NCI-H146 treated with DMSO at 0.1 percent for 48 hours (cell line): ENCODE measurements around the gene SOX9.
"Not testable (repeated sequence)": the region's sequence is repeated elsewhere in the genome, so short reads cannot be mapped to it uniquely, and the experiment has no call there.

ENCODE experiments used
- DNase-seq: peaks from one replicate; lab custom pipeline; 2025; ENCODE audit not compliant: unreplicated experiment; lab: John Stamatoyannopoulos, UW

SOX9 gene

DNA sequence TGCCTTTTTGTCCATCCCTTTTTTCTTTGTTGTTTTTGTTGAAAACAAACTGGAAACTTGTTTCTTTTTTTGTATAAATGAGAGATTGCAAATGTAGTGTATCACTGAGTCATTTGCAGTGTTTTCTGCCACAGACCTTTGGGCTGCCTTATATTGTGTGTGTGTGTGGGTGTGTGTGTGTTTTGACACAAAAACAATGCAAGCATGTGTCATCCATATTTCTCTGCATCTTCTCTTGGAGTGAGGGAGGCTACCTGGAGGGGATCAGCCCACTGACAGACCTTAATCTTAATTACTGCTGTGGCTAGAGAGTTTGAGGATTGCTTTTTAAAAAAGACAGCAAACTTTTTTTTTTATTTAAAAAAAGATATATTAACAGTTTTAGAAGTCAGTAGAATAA is 4.9 kb downstream of the SOX9 start:
- no peak for DNase-seq

DNA sequence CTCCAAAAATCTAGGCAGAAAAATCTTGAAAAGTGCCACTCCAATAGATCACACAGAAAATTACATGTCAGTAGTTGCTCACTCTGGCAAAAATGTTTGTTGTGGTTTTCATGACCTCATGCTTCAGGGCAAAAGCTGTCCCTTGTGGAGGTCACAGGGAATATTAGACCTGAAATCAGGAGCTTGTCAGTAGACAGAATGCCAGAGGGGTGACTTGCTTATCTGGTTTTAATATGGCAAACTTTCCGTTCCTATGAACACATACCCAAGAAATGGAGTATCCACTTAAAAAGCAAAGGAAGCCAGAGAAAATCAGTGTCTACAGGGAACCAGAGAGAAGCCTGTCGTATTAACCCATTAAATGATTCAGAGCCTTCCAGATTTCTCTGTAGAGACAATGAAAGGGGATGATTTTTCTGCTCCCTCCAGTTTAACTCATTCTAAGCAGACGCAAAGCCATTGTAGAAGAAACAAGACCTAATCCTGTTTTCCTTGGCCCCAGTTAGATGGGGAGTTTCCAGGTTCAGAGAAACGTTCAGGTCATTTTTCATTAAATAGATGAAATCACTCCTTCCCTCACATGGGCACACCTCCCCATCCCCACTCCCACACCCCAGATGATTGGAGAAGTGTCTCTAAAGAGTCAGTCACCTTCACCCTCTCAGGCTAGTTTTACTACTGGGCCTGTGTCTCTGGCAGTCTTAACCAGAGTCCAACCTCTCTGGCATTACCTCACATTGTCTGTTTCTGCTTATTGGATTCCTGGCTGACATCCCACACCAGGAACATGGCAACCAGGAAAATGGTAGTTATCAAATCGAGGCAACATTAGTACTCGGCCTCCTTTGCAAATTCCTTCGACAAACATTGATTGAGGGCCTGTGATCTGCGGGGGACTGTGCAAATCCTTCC is 6.0 kb downstream of the SOX9 start:
- no peak for DNase-seq

- DNase-seq = no peak
Observed at GRCh38 chr17:72128039-72128438, 7.2 kb downstream of the SOX9 start.

DNA sequence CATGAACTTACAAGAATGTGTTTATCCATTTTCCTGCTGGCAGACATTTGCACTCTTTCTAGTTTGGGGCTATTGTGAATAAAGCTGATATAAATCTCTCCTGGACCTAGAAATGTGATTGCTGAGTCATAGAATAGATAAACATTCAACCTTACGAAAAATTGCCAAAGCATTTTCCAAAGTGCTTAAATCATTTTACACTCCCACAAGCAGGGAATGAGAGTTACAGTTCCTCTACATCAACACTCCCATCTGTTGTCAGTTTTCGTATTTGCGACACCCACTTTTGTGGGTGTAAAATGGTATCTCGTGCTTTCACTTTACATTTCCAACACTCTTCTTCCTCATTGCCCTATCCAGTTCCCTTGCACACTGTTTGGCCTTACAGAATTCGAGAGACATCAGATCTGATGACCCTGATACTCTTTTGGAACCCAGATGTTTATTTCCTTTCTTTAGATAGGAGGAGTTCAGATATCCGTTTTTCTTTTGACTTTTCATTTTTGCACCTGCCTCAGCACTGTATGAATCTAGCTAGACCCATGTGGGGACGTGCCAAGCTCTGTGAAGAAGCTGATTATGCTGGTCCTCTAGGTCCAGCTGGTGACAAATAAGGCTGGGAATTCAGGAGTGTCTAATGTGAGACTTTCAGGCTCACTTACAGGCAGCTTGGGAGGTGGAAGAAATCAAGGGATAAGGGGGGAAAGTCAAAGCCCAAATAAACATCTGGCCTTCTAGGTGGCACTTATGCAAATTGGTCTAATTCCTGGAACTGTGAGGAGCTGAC is 14.0 kb downstream of the SOX9 start:
- no peak for DNase-seq

DNA sequence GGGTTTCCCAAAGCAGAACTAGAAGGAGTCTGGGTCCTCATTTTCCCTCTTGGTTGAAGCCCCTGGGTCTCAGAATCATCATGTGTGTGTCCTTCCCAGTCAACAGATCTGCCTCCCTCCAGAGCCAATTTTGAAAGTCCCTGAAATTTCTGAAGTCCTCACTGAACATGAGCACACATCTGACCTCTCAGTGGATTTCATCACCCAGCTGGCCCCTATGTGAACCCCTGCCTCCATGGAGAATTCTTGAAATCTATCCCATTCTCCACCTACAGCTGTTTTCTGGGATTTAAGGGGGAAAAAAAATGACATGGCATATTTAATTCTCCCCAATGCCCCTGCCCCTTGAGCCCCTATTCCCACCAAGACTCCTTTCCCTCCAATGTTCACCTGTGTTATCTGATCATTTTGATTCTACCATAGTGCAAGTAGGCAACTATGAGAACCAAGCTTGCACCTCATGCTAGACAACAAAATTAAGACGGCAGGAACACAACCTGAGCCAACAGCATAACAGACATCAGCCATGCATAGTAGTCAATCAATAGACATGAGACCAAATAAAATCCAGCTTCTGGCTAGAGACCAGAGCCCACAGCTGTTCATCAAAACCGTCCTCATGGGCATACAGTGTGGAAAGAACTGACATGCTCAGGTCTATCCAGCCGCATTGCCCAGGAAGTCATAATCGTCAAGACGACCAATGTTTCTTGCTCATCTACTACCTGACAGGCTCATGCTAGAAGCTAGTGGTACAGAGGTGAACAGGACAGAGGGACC is 14.9 kb downstream of the SOX9 start:
- no peak for DNase-seq

DNA sequence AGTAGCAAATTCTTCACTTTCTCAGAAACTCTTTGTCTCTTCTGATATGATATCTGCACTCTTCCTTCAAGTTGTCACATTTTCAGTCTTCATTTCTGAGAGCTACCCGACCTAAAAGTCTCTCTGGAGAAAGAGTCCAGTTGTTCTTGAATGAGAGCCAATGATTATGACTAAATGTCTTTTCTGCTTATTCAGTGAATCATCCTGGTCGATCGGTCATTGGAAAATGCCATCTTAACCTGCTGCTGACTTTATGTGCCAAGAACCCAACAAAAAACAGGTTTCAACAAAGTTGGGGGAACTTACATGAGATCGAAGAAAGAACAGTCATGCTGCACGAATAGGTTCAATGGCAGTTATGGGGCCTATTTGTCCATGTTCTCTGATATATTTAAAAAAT is 15.9 kb downstream of the SOX9 start:
- DNase-seq = no peak

DNA sequence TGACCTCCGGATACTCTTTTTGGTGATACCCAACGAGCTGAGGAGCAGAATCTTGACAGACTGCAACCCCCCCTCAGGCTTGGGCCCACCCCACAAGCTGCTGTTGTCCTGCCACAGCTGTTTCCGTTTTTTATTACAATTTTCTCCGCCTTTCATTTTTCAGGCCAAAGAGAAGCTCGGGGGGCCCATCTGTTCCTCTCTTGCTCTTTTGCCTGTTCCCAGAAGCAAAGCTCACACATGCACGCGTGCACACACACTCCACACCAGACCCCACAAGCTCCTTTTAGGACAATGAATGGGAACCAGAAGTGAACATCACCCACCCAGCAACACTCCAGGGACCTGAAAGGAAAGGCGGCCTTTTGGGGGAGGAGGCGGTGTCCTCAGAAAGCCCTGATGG is 16.3 kb downstream of the SOX9 start:
- no peak for DNase-seq

DNA sequence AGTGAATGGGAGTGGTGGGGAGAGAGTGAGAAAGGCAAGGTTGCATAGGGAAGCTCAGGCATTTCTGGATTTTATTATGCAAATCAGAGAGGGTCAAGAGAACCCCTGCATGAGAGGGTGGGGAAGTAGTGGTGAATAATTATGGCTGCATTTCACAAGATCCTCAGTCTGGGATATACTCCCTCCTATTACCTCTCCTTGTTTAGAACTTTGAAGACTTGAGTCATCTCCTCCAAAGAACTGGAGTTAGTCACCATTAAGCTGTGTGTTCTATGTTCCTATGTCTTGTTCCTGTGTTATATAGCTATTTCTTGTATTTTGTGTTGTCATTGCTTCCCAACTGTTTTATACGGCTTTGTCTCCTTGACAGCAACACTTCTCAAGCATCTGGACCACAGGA is 18.4 kb downstream of the SOX9 start:
- DNase-seq = no peak

- no peak for DNase-seq
Observed at GRCh38 chr17:72141336-72141735, 20.5 kb downstream of the SOX9 start.

GRCh38 chr17:72142097-72142496 is 21.3 kb downstream of the SOX9 start:
- not testable (repeated sequence) for DNase-seq

- DNase-seq = no peak
Observed at GRCh38 chr17:72142614-72143013, 21.8 kb downstream of the SOX9 start.

- peak; percentile 84 for DNase-seq
Observed at GRCh38 chr17:72143245-72143644, 22.4 kb downstream of the SOX9 start.

DNA sequence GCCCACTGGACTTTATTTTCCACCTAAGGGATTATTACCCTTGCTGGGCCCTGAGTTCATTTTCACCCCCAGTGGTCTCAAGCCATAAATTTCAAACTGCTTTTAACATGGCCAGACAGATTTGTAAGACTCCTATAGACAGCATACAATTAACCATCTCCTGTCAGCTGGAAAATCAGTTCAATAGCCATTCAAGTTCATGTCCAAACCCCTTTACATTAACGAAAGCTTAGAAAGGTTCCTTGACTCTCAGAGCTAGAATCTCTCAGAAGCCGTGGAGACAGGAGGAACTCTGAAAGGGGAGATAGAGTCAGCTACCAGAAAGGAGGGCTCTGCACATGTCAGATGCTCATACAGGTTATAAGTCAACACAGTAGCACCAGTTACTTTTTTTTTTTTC is 23.3 kb downstream of the SOX9 start:
- no peak for DNase-seq

GRCh38 chr17:72145562-72145961 is 24.7 kb downstream of the SOX9 start:
- DNase-seq = no peak

GRCh38 chr17:72145962-72146361 is 25.1 kb downstream of the SOX9 start:
- no peak for DNase-seq

DNA sequence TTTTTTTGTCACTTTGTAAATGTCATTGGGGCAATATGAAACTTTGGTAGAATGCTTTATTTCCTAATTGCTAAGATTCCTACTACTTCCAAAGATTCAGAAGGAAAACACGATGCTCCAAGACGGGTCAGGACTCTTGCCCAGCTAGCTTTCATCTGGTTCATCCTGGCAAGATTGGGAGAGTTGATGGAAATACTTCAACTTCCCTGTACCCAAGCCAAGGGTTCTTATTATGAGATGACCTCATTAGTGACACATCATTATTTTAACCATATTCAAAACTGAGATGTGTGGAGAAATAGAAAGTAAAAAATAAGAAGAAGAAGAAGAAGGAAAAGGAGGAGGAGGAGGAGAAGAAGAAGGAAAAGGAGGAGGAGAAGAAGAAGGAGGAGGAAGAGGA is 25.6 kb downstream of the SOX9 start:
- DNase-seq = no peak

- peak; percentile 20 for DNase-seq
Observed at GRCh38 chr17:72150632-72151460, 30.0 kb downstream of the SOX9 start.

DNA sequence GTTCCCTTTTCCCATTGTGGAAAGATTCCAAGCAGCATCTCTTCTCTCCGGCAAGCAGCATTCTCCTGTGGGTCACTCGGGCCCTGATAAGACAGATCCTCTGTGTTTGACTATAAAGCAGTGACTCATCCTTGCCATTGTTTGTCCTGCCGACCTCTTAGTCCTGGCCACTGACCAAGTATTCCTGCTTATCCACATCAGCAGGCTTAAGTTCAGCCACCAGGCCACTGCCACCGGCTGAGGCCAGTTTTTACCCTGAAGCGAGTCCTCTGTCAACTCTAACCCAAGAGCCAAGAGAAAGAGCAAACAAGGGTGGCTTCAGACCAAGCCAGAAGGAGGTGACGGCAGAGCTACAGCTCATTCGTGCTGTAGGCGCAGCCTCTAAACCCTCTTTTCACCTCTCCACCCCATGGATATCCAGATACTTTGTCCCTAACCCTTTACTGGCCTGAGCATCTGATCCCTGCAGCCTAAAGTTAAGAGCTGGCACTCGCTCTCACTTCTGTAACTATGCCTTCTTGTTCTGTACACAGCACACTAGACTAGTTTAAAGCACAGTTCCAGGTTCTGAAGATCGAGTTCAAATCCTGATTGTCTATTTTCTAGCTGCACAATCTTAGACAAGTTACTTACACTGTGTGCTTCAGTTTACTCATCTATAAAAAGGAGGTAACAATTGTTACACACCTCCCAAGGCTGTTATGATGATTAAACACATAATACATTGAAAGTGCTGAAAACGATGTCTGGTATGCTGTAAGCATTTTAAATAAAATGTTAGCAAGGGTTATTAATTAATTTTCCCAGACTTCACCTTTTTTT is 31.0 kb downstream of the SOX9 start:
- DNase-seq = peak; percentile 91

- no peak for DNase-seq
Observed at GRCh38 chr17:72152387-72152929, 31.6 kb downstream of the SOX9 start.
